ENCODE measurements around the gene CEBPZ.

Gene CEBPZ

GRCh38 chr2:37180640-37181039, 50.8 kb downstream of the CEBPZ start:
- DNase-seq (ENCODE audit: low spot score): no peak

GRCh38 chr2:37180006-37180639, 51.3 kb downstream of the CEBPZ start:
- peak; percentile 25 for DNase-seq (ENCODE audit: low spot score)

- no peak for DNase-seq (ENCODE audit: low spot score)
These were observed 57.7 kb downstream of the CEBPZ start for GRCh38 chr2:37173741-37174140.

DNA sequence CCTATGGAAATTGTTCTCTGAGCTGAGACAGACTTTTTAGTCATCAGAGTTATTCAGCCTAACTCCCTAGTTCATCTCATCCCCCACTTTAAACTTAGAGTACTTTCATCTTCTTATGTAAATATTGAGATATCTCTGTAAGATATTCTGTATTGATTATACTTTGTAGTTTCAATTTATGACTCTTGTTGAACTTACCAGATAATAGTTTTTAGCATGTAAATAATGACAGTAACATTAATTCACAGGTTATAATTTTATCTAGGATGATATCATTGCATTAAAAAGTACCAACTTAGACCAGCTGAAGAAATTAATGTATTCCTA, 59.8 kb downstream of the CEBPZ start:
- DNase-seq (ENCODE audit: low spot score): no peak

GRCh38 chr2:37168217-37168981, 63.0 kb downstream of the CEBPZ start:
- DNase-seq (ENCODE audit: low spot score): peak; percentile 30

- no peak for DNase-seq (ENCODE audit: low spot score)
These were observed 63.7 kb downstream of the CEBPZ start for GRCh38 chr2:37167636-37168180.

- DNase-seq (ENCODE audit: low spot score): no peak
These were observed 66.6 kb downstream of the CEBPZ start for GRCh38 chr2:37164757-37165156.

GRCh38 chr2:37156857-37157714, 74.3 kb downstream of the CEBPZ start, which contains the start of gene EIF2AK2:
EIF2AK2 (minus strand) TSS chr2:37156980; CDS start chr2:37147806, 9,174 bp downstream.
- DNase-seq (ENCODE audit: low spot score): peak; percentile 83

GRCh38 chr2:37156071-37156856, 75.1 kb downstream of the CEBPZ start:
- DNase-seq (ENCODE audit: low spot score): peak; percentile 40

- DNase-seq (ENCODE audit: low spot score): no peak
These were observed 76.6 kb downstream of the CEBPZ start for GRCh38 chr2:37154785-37155184.

DNA sequence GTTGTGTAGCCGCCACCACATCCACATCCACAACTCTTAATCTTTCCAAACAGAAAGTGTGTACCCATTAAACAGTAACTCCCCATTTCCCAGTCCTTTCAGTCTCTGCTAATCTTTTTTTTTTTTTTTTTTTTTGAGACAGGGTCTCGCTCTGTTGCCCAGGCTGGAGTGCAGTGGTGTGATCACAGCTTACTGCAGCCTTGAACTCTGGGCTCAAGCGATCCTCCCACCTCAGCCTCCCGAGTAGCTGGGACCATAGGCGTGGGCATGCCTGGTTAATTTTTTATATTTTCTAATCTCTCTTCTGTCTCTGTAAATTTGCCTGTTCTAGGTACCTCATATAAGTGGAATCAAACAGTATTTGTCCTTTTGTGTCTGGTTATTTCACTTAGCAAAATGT, 78.2 kb downstream of the CEBPZ start:
- no peak for DNase-seq (ENCODE audit: low spot score)

All from Ammon's horn (tissue), 1 donor.